Natural killer cell (primary cell): ENCODE measurements around the gene KCNT1. TPM values are rescaled to one million over a fixed set of nuclear protein-coding genes. Genes with fewer than 3 reads are reported as not detected.

ENCODE experiments used
- ATAC-seq, 3 donors: fragments of 150-1000 bp in 2 of 3; fragments of 200-7000 bp in 1 of 3; cut with Tn5 transposase; 1 replicate in 1 of 3; 2 replicates in 2 of 3; pipeline ENCODE4 v1.10.0; 2021; ENCODE audit warnings: mild to moderate bottlenecking in 2 of 3, moderate library complexity in 2 of 3
- DNase-seq, 2 donors: peaks; one replicate each; pipeline versions ENCODE4 v3.0.0 to v3.0.0-alpha.2; 2013 to 2021; ENCODE audit warnings: mixed read lengths in 1 of 2
- H3K27ac ChIP-seq: one replicate; pipeline ENCODE4 v1.5.1; 2013; ENCODE audit warnings: mild to moderate bottlenecking, low read length
- H3K27me3 ChIP-seq: one replicate; pipeline ENCODE4 v1.6.1; 2013; ENCODE audit warnings: low read length; ENCODE audit not compliant: control insufficient read depth, insufficient read depth
- H3K36me3 ChIP-seq: one replicate; pipeline ENCODE4 v1.6.1; 2013; ENCODE audit warnings: low read length; ENCODE audit not compliant: control insufficient read depth, insufficient read depth
- H3K4me1 ChIP-seq: one replicate; pipeline ENCODE4 v1.6.1; 2013; ENCODE audit warnings: low read length; ENCODE audit not compliant: control insufficient read depth, insufficient read depth
- H3K4me3 ChIP-seq: one replicate; pipeline ENCODE4 v1.5.1; 2013; ENCODE audit warnings: low read length
- H3K9me3 ChIP-seq: one replicate; pipeline ENCODE4 v1.6.1; 2013; ENCODE audit warnings: low read length; ENCODE audit not compliant: control insufficient read depth, insufficient read depth
- H3K27ac Mint-ChIP-seq, 2 donors: one replicate each; pipeline ENCODE4 v1.8.0; 2022; ENCODE audit warnings: mild to moderate bottlenecking in 2 of 2, mixed read lengths in 2 of 2, moderate library complexity in 1 of 2
- H3K27me3 Mint-ChIP-seq, 2 donors: one replicate each; pipeline ENCODE4 v1.8.0; 2022; ENCODE audit warnings: low read depth in 2 of 2, mixed read lengths in 2 of 2
- H3K36me3 Mint-ChIP-seq: one replicate; pipeline ENCODE4 v1.8.0; 2022; ENCODE audit warnings: mixed read lengths
- H3K4me1 Mint-ChIP-seq, 2 donors: one replicate each; pipeline ENCODE4 v1.8.0; 2022; ENCODE audit warnings: mixed read lengths in 2 of 2
- H3K4me3 Mint-ChIP-seq: one replicate; pipeline ENCODE4 v1.8.0; 2022; ENCODE audit warnings: mild to moderate bottlenecking, moderate library complexity, mixed read lengths
- H3K9me3 Mint-ChIP-seq, 2 donors: one replicate each; pipeline ENCODE4 v1.8.0; 2022; ENCODE audit warnings: mixed read lengths in 2 of 2
- CTCF ChIP-seq: fragments of 200-600 bp; IDR thresholded peaks from one replicate; pipeline ENCODE4 v1.8.0; 2022; ENCODE audit warnings: antibody characterized with exemption
- WGBS: methylation state at CpG from one replicate; pipeline ENCODE4 v1.1.7; 2013; ENCODE audit warnings: missing lambda C conversion rate; ENCODE audit not compliant: insufficient coverage; 5-methylcytosine and 5-hydroxymethylcytosine counted together
- intact Hi-C: fragments of 100-400 bp; cut with micrococcal nuclease; formaldehyde crosslinking; loops from one replicate; pipeline ENCODE4 v1.14.2; 2022
- total RNA-seq, 4 donors: library from RNA; stranded (reverse); fragments of 120-200 nt in 1 of 4; gene quantifications; one replicate each; pipeline versions ENCODE4 v1.2.3 to v1.2.4, GENCODE V29; 2013 to 2022

KCNT1 gene
- total RNA-seq, 3 donors from 2014 or later (not counting 1 experiment from before 2014, with no cell fraction given): 0.52 to 1.2 (median 0.88) TPM

GRCh38 chr9:135680056-135680455 is 21.9 kb upstream of the KCNT1 start:
- Histone ChIP-seq H3K27me3 (no peaks in the 10 kb centered on the region), H3K9me3 (no peaks in the 10 kb centered on the region), H3K4me1 (no peaks in the 10 kb centered on the region), H3K4me3 (no peak overlapping the region), H3K36me3 (no peaks in the 10 kb centered on the region), H3K27ac (no peak overlapping the region)
- intact Hi-C loops: no loop called here
- Mint-ChIP-seq H3K4me3 (no peak overlapping the region), H3K4me1 (no peaks in the 10 kb centered on the region), H3K27me3 (no peaks in the 10 kb centered on the region), H3K27ac (no peak overlapping the region), H3K36me3 (no peaks in the 10 kb centered on the region), H3K9me3 (no peaks in the 10 kb centered on the region)
- no peak for TF ChIP-seq CTCF
- DNase-seq: no peak
- ATAC-seq: no peak
- 79% methylated on average over 16 of the region's 16 CpGs for WGBS

DNA sequence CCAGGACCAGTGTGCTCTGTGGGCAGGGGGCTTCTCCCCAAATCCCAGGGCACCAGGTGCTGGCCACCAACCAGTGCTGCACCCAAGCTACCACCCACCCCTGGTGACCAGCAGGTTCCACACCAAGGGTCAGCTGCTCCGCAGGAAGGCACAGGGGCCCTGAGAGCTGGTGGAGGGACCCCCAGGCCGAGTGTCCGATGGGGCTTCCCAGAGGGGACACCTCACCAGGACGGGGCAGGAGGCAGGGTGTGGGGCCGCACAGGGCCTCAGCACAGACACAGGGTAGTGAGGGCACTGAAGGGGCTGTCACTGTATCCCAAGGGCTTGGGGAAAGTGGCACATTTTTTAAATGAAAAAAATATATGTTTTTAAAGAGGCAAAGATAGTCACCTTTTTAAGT is 20.8 kb upstream of the KCNT1 start:
- Mint-ChIP-seq H3K4me1 (no peaks in the 10 kb centered on the region), H3K9me3 (no peaks in the 10 kb centered on the region), H3K4me3 (no peak overlapping the region), H3K36me3 (no peaks in the 10 kb centered on the region), H3K27me3 (no peaks in the 10 kb centered on the region), H3K27ac (no peak overlapping the region)
- no peaks in the 10 kb centered on the region for H3K4me1 ChIP-seq
- no peak overlapping the region for H3K4me3 ChIP-seq
- no peaks in the 10 kb centered on the region for H3K9me3 ChIP-seq
- ATAC-seq: no peak
- DNase-seq: no peak
- no peak overlapping the region for H3K27ac ChIP-seq
- TF ChIP-seq CTCF: no peak
- no peaks in the 10 kb centered on the region for H3K27me3 ChIP-seq
- WGBS: 88% methylated on average over 5 of the region's 5 CpGs
- H3K36me3 ChIP-seq: no peaks in the 10 kb centered on the region
- intact Hi-C loops: no loop called here

DNA sequence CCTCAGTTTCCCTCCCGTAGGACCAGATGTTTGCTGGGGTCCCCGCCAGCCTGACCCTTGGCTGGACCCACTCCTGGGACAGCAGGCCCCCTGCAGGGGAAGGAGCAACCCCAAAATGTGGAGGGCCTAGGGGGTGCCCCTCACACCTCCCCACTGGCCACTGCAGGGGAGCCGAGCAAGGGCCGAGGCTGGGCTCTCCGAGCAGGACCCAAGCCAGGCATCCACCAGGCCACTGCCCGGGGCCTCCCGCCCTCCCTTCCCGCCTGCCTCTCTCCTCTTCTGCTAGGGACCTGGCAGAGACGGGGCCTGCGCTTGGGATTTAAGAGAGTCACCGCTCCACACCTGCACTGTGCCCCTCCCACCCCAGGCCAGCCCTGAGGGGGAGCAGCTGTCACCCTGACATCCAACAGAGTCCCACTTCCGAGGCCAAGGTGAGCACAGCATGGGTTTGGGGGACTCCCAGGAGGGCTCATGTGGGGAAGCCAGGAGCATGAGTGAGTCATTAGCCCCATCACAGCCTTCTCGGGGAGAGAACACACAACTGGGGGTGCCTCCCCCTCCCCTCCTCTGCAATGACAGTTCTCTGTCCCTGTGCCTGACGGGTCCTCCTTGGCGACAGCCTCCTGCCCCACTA is 18.5 kb upstream of the KCNT1 start:
- intact Hi-C loops: no loop called here
- WGBS: 79% methylated on average over 15 of the region's 15 CpGs
- Histone ChIP-seq H3K4me1 (no peaks in the 10 kb centered on the region), H3K27me3 (no peaks in the 10 kb centered on the region), H3K36me3 (no peaks in the 10 kb centered on the region), H3K4me3 (no peak overlapping the region), H3K27ac (no peak overlapping the region), H3K9me3 (no peaks in the 10 kb centered on the region)
- no peak overlapping the region for H3K4me3 Mint-ChIP-seq
- no peaks in the 10 kb centered on the region for H3K36me3 Mint-ChIP-seq
- TF ChIP-seq CTCF: no peak
- ATAC-seq (no peak), DNase-seq (no peak)
- no peak overlapping the region for H3K27ac Mint-ChIP-seq
- no peaks in the 10 kb centered on the region for H3K27me3 Mint-ChIP-seq
- no peaks in the 10 kb centered on the region for H3K4me1 Mint-ChIP-seq
- H3K9me3 Mint-ChIP-seq: no peaks in the 10 kb centered on the region

DNA sequence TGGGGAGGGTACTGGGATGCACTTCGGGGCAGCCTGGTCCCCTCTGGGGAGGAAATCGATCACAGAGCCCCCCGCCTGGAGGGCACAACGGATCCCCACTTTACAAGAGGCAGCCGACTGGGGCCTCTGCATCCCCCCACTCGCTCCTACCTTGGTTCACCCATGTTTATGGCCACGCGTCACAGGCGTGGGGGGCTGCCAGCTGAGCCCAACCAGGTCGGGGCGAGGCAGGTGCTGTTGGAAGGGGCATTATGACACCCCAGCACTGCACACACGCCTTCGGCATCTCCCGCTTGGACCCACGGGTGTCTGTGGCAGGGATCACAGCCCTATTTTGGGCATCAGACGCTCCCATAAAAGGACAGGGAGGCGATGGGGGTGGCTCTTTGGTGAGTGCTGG is 17.3 kb upstream of the KCNT1 start:
- no peak for DNase-seq
- no peak for TF ChIP-seq CTCF
- Mint-ChIP-seq H3K9me3 (no peaks in the 10 kb centered on the region), H3K4me1 (no peaks in the 10 kb centered on the region), H3K27ac (no peak overlapping the region), H3K36me3 (no peaks in the 10 kb centered on the region), H3K27me3 (no peaks in the 10 kb centered on the region), H3K4me3 (no peak overlapping the region)
- intact Hi-C loops: no loop called here
- no peaks in the 10 kb centered on the region for H3K27me3 ChIP-seq
- no peak overlapping the region for H3K27ac ChIP-seq
- no peaks in the 10 kb centered on the region for H3K9me3 ChIP-seq
- no peak for ATAC-seq
- H3K4me1 ChIP-seq: no peaks in the 10 kb centered on the region
- H3K4me3 ChIP-seq: no peak overlapping the region
- no peaks in the 10 kb centered on the region for H3K36me3 ChIP-seq
- 83% methylated on average over 17 of the region's 17 CpGs for WGBS
